ACHN (cell line): ENCODE data around the gene DOCK4.

Source experiments
- DNase-seq: peaks from one replicate; pipeline ENCODE4 v3.0.0-alpha.2; 2015
- in situ Hi-C: cut with HindIII; loops from 2 replicates; pipeline ENCODE4 v1.10.0; 2017; ENCODE audit warnings: low sequenced_read_pairs, low pct_ligation_motif_present, low pct_unique_long_range_greater_than_20kb

The DOCK4 gene

DNA sequence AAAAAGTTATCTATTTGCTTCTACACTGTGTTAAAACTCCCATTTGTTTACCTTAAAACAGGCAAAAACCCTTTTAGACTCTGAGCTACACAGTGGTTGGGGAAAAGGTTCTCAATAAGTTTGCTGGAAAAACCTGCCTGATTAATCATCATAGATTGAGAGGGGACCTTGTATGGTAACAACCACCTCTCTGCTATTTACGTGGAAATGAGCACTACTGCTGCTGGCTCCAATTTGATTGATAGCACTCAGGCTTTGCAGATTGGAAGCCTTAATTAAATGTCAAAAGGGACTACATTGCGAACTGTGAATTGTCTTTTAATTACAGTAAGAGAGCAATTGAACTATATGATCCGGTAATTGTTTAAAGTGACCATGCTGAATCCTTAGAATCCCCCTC, 525.0 kb downstream of the DOCK4 start:
- in situ Hi-C loops = no loop called here
- DNase-seq = no peak

- no peak for DNase-seq
- in situ Hi-C loops = no loop called here
Measured at GRCh38 chr7:111678986-111679385, 527.2 kb downstream of the DOCK4 start.

GRCh38 chr7:111678281-111678680, 527.9 kb downstream of the DOCK4 start:
- in situ Hi-C loops = no loop called here
- no peak for DNase-seq

DNA sequence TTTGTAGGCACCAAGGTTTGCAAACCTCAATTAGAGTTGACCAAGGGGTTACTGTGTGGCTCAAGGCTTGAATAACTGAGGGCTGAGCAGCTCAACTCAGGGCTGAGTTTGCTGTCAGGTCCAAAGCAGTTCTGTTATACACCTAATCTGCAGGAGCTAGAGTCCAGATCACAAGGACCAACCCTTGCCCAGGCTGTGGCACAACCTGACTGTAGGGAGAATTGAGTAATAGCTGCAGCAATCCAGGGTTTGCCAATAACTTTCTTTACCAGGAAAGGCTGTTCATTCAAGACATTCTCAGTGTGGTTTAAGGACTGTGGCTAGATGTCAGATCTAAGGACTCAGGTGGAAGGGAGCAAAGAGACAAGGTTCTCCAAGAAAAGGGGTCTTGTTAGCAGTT, 528.4 kb downstream of the DOCK4 start:
- no peak for DNase-seq
- in situ Hi-C loops = no loop called here

DNA sequence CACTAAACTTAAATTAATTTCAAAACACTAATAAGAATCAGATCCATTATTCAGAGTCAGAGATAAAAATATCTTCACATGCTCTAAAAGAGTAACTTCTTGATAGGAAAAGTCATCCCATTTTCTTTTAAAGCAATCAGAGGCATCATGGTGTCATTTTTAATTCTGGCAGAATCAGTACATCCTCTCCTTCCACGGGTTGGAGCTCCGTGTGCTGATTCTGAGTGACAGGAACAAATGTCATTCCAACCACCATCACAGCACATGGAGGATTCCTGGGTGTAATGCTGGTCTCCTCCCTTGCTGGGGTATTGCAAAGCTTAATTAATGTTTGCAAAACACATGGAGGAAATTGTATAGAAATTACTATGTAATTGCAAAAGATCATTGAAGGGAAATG, 529.4 kb downstream of the DOCK4 start:
- in situ Hi-C loops = no loop called here
- no peak for DNase-seq
